Middle frontal gyrus (tissue), 1 donor: Measurements from ENCODE around the gene TGFBR3L.
A peak's percentile ranks its signal among the peaks of the same experiment; 100 is the strongest.

Source experiments
- DNase-seq: peaks from one replicate; pipeline ENCODE4 v3.0.0-alpha.2; 2015; ENCODE audit warnings: low spot score; ENCODE audit errors: extremely low spot score

Gene TGFBR3L

DNA sequence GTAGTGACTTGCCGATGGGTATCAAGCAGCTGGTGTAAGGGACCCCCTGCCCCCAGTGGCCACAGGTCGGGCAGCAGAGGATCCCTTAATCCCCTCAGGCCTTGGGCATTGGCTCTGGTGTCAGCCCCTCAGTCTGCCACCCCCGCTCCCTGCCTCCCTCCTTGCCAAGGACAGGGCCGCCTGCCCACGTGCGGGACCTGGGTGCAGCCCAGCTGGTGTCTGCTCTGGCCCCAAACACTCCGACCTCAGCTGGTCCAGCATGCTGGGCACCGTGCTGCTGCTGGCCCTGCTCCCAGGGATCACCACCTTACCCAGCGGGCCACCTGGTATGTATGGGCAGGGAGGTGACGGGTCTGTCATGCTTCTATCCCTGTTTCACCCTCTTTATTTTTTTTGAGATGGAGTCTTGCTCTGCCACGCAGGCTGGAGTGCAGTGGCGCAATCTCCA, at the start of gene TGFBR3L:
Gene TGFBR3L, plus strand, starts transcription at position 233 of the 448 bp plus-strand sequence.
- no peak for DNase-seq

DNA sequence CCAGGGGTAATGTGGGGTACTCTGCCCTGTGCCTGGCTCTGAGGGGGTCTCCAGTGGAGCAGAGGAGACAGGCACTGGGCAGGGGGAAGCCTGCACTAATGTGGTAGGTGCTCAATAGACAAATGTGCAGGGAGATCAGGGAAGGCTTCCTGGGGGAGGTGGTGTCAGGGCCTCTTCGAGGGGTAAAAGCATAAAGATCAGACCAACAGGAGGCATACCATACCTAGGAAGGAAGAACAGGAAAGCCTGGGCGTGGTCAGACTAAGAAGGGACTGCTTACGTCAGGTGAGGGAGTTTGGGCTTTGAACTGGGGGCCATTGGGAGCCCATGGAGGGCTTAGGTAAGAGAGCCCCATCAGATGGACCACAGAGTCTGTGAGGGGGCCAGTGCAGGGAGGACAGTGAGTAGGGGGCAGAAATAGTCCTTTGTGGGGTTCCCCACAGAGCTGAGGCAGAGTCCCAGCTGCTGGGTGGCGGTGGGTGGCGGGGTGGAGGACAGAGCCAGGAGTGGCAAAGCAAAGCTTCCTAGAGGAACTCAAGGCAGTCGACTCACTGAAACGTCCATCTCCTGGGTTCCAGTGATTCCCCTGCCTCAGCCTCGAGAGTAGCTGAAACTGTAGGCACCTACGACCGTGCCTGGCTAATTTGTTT, 49.2 kb upstream of the TGFBR3L start:
- no peak for DNase-seq

DNA sequence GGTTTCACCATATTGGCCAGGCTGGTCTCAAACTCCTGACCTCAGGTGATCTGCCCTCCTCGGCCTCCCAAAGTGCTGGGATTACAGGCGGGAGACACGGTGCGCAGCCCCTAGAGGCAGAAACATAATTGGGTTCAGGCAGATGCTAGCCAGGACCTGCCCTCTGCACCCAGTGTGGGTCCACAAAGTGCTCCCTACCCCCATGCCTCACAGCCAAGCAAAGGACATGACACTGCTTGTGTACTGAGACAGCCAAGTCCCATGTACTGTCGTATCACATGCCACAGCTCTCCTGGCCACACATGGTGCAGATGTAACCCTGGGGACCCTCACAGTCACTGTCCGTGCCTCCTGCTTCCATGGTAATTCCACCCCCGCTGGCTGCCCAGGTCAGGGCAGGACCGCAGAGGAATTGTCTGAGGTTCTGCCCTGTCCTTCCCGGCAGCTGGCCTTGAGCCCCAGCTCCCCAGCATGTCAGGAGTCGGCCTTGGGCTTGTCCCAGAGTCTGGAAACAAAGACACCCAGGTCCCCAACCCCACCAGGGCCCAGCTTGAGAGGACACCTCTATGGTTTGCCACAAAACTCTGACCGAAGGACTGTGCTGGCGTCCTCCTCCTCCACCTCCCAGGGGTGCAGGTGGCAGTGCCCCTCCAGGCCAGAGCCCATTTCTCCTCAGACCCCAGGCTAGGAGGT, 48.1 kb upstream of the TGFBR3L start:
- no peak for DNase-seq

DNA sequence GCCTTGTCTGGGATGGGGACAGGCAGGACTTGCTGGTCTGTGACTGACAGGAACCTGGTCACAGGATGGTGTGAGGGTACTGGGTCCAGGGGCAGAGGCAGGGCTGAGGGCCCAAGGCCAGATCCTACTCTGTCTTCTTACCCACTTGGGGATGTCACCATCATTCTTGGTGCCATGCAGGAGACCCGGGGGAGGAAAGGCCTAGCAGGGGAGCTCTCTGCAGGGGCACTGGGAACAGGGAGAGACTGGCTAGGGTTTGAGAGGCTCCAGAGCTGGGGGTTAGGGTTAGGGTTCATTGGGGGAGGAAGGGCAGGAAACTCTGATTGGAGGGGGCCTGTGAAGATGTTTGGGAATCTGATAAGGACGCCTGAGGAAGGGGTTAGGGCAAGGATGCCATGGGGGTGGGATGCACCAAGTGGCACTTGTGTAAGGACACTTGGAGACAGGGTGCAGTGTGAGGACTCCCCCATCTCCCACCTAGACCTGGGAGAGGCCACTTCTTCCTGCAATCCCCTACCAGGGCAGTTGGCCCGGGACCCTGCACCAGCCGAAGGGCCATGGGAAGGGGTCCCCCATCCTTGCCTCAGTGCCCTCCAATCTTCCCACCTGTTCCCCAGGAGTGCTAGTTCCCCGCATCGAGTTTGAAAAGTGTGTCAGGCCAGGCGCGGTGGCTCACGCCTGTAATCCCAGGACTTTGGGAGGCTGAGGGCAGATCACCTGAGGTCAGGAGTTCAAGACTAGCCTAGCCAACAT, 47.4 kb upstream of the TGFBR3L start:
- DNase-seq: no peak

DNA sequence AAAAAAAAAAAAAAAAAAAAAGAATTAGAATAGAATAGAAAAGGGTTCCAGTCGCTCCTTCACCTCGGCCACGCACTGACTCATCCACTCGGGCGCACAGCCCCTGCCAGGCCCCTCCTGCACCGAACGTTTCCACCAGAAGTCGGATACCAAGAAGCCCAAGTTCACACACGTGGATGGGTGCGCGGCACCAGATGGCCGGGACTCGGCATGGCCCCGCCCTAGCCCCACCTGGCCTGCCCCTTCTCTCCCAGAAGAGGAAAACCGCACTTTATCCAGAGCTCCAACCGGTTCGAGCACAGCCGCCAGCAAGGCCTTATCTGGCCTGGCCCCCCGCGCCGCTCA, 46.3 kb upstream of the TGFBR3L start:
- no peak for DNase-seq

DNA sequence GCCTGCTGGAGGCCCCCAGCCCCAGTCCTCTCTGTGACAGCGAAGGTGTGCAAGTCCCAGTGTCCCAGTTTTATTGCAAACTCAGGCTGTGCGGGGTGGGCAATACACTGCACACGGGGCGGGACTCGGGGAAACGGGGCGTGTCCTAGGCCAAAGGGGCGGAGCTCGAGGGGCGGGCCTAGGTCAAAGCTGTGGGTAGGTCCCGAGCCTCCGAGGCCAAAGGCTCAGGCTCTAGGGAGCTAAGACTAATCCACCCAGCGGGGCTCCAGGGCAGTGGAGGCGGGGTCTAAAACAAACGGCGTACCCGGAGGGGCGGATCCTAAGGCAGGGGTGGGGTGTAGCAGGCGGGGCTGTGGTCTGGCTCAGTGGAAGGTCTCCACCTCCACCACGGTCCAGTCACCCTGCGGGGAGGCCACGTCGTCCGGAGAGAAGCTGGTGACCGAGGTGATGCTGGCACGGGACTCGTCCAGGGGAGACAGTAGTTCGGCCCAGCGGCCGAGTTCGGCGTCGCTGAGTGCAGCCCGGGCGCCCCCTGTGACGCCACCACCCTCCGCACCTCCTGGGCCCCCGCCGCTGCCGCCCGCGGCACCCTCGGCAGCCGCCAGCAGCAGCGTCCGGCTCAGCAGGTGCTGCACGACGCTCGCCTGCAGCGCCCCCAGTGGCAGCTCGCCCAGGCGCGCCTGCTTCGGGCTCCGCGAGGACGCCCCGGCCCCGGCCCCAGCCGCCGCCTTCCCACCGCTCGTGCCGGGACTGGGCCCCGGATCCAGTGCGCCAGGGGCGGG, 45.8 kb upstream of the TGFBR3L start:
- peak; percentile 54 for DNase-seq

DNA sequence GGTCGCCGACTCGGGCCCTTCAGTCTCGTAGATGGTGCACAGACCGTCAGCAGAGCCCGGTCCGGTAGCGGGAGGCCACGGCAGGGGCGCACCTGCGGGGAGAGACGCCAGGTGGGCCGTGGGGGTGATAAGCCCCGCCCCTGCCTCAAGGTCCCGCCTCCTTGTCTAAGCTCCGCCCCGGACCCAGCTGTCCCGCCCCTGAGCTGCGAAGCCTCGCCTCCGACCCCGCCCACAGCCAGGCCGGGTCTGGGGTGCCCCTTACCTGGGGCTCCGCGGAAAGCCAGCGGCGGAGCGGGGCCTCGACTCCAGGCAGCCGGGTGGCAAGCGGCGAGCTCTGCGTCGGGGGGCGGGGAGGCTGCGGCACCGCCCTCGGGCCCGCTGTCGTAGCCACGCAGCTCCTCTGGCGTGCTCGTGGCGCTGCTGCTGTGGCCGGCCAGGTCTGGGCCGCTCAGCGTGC, 45.1 kb upstream of the TGFBR3L start:
- no peak for DNase-seq

DNA sequence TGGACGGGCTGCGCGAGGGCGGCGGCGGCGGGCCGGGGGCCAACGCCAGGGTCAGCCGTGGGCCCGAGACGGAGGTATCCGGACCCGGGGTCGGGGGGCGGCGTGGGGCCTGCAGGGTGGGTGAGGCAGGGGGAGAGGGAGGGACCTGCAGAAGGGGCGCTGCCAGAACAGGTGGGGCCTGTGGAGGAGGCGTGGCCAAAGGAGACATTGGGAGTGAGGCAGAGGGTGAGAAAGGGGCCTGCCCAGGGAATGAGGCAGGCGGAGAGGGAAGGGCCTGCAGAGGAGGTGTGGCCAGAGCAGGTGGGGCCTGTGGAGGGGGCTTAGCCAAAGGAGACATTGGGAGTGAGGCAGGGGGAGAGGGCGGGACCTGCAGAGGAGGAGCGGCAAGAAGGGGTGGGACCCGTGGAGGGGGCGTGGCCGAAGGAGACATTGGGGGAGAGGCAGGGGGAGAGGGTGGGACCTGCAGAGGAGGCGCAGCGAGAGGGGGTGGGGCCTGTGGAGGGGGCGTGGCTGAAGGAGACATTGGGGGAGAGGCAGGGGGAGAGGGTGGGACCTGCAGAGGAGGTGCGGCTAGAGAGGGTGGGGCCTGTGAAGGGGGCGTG, 44.6 kb upstream of the TGFBR3L start:
- no peak for DNase-seq

DNA sequence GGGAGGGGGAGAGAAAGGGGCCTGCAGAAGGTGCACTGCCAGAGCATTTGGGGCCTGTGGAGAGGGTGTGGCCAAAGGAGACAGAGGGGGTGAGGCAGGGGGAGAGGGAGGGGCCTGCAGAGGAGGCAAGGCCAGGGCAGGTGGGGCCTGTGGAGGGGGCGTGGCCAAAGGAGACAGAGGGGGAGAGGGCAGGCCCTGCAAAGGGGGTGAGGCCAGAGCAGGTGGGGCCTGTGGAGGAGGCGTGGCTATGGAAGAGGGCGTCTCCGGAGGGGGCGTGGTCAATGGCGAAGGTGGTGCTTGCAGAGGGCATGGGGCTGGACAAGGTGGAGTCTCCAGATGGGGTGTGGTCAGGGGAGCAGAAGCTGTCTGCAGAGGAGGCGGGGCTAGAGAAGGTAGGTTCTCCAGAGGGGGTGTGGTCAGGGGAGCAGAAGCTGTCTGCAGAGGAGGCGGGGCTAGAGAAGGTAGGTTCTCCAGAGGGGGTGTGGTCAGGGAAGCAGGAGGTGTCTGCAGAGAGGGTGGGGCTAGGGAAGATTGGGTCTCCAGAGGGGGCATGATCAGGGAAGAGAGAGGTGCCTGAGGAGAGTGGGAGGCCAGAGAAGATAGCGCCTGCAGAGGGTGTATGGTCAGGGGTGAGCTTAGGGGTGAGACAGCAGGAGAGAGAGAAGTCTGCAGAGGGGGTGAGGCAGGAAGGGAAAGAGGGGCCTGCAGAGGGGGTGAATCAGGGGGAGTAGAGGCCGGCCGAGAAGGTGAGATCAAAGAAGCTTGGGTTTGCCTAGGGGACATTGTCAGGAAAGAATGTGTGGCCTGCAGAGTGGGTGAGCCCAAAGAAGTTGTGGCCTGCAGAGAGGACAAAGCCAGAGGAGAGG, 43.8 kb upstream of the TGFBR3L start:
- DNase-seq: no peak

DNA sequence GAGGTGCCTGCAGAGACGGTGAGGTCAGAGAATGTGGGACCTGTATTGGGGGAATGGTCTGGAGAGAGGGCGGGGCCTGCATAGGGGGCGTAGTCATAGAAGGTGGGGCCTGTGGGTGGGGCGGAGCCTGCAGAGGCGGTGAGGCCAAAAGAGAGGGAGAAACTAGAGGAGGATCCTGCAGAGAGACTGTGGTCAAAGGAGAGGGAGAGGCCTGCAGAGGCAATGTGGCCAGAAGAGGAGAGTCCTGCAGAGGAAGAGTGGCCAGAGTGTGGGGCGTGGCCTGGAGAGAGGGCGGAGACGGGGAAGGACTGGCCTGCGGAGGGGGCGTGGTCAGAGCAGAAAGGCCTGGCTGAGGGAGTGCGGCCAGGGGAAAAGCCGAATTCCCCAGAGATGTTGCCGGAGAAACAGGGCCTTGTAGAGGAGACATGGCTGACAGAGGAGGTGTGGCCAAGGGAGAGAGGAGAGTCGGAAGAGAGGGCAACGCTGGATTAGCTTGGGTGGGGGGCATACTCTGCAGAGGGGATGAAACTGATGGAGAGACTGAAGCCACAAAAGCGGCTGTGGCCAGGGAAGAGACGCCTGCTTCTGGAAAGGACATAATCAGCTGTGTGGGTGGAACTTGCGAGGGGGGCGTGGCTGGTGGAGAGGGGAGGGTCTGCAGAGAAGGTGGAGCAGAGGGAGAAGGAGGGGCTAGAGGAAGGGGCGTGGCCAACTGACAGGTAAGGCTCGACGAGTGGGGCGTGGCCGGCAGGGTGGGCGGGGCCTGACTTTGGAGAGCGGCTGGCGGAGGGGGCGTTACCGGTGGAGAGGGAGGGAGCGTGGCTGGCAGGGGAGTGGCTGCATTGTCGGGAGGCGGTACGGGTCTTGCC, 43.0 kb upstream of the TGFBR3L start:
- DNase-seq: no peak

DNA sequence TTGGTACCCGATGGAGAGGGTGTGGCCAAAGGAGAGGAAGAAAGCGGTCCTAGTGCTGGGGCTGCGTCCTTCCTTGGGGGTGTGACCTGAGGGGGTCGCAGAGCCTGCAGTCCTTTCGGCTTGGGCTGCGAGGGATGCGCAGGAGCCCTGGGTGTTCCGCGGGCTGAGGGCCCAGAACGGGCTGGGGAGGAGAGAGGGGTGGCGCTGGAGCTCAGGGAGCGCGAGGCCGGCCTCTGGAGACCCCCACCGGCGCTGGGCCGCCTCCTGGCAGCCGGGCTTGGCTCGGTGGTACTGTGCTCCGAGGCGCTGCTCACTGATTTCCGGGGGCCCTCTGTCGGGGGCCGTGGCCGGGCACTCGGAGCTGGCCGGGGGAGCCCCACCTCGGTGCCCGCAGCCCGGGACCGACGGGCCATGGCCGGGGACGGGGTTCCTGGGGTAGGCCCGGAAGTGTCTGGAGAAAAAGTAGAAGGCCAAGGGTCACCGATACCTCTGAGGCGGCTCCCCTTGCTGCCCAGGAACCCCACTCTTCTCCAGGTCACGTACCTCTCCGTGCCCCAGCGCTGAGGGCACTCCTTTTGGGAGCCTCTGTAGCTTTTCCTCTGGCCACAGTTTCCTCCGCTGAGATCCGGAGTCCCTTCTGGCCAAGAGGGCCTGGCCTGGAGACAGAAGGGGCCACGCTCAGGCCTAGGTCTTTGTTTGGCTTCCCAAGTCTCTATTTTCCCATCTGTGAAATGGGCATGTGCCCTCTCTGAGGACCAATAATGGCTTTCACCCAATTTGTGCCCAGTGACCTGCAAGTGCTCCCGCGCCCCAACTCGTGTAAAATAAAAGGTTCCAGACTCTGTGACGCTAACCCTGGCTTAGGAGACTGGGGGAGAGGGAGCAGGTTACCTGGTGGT, 42.1 kb upstream of the TGFBR3L start:
- no peak for DNase-seq

DNA sequence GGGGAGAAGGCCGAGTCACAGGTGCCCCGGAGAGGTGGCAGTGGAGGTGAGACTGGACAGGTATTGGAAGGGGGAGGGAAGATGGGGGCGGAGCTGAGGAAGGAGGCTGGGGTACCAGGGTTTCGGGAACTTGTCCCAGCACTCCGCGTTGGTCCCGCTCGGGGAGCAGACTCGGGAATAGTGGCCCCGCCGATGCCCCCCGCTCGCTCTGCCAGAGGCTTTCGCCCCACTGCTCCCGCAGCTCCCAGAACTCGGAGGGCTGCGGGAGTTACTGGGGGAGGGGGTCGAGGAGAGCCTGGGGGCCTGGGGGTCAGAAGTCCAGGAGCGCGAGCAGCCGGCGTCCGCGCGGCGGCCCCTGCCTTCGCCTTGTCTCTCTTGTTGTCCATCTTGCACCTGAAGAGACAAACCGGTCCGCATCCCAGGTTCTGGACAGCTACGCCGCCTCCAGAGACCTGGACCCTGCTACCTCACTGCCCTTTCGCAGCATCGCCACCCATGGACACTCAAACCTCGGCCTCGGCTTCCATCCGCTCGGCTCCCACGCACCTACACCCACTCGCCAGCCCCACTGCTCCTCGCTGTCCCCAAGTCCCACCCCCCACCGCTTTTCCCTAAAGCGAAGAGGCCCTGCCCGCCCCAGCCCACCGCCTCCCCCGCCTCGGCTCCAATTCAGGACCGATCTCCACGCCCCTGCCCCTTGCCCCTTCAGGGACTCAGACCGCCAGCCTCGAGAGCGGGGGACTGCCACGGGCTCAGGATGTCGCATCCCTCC, 41.1 kb upstream of the TGFBR3L start:
- no peak for DNase-seq

DNA sequence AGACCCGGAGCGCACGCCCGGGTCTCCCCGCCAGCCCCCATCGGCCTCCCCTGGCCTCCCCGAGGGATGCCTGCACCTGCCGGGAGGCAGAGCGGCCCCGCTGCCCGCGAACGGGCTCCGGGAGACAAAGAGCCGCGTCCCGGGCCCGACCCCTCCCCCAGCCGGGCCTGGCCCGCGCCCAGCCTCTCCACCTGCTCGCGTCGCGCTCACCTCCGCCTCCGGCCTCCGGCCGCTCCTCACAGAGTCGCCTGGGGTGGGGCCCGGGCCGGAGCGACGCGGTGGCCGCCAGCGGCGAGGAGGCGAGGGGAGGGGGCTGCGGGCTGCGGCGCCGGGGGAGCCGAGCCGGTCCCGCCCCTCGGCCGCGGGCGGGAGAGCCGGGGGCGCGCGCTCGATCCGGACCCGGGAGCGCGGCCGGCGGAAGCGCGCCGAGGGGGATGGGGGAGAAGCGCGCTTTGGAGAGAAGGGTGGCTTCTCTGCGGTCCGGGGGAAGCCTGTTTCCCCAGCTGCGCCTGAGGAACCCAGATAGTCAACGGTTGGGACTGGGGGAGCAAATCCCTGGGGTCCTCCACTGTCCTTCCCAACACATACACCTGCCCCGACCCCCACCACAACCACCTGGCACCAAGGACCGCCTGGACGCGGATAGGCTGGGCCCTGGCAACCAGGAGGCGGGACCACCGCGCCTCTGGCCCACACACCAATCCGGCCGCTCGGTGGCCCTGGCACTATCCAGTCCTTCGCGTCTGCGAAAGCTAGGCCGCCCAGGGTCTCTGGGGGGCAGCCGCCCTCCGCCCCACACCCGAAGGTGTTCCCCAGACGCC, 40.3 kb upstream of the TGFBR3L start, which contains the start of gene PRR36:
Gene PRR36, minus strand, starts transcription at position 315 of the 821 bp plus-strand sequence. CDS start 701 bp downstream, outside the sequence.
- DNase-seq: peak; percentile 56

DNA sequence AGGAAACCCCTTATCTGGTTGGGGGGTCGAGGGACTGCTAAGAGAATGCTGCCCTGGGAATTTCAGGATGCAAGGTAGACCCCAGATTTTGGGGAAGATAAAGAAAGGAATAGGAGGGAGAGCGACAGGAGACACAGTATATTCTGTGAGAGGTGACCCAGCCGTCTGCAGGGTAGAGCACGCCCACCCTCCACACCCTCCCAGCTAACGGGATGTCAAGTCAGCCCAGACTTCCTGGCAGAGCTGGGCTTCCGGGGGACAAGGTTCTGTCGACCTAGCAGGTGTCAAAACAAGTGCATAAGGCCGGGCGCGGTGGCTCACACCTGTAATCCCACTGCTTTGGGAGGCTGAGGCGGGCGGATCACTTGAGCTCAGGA, 39.7 kb upstream of the TGFBR3L start:
- no peak for DNase-seq

DNA sequence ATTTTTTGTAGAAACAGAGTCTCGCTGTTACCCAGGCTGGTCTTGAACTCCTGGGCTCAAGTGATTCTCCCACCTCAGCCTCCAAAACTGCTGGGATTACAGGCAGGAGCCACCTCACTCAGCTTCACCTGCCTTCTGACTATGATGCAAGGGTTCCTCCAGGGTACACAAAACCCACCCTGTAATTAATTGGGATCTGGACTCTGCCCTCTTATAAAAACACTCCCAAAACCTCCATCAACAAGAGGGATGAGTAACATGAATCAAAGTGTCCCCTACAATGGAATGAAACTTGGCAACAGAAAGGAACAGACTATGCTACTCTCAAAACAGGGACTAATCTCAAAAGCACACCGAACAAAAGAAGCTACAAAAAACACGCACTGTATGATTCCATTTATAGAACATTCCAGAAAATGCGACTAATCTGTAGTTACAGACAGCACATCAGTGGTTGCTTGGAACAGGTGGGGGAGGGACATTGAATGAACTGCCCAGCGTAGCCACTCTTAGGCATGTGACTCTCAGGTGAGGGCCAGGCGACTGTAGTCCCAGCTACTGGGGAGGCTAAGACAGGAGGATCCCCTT, 37.3 kb upstream of the TGFBR3L start:
- no peak for DNase-seq
